T-cell (primary cell): ENCODE data around the gene PADI3. TPM values are rescaled to one million over a fixed set of nuclear protein-coding genes. Genes with fewer than 3 reads are reported as not detected.

Experiments used
- ATAC-seq, 4 experiments: fragments of 200-7000 bp in 3 of 4; fragments of 150-1000 bp in 1 of 4; cut with Tn5 transposase; replicated peaks in 1 of 4; 1 replicate in 3 of 4; 2 replicates in 1 of 4; pipeline ENCODE4 v1.10.0; 2021; ENCODE audit warnings: moderate library complexity in 3 of 4, mild to moderate bottlenecking in 2 of 4, moderate number of reproducible peaks in 1 of 4
- CTCF ChIA-PET, 2 donors: fragments of 300-600 bp; sonication (Branson Sonifier 250); formaldehyde crosslinking; loops; one replicate each; lab custom pipeline; 2022; ENCODE audit warnings: antibody characterized with exemption in 2 of 2; lab: Charles Lee
- POLR2A ChIA-PET, 2 donors: fragments of 300-600 bp; sonication (Branson Sonifier 250); formaldehyde crosslinking; loops; one replicate each; lab custom pipeline; 2022; ENCODE audit warnings: antibody characterized with exemption in 2 of 2; lab: Charles Lee
- DNase-seq, 35 experiments: peaks; one replicate each; pipeline versions ENCODE4 v3.0.0 to v3.0.0-alpha.2; 2013 to 2023
- H3K27ac ChIP-seq: one replicate; pipeline ENCODE4 v1.5.1; 2013; ENCODE audit warnings: low read length
- H3K27me3 ChIP-seq, 2 experiments: replicated peaks in 1 of 2; 1 replicate in 1 of 2; 2 replicates in 1 of 2; pipeline versions ENCODE4 v1.6.1 to v1.7.0; 2013; ENCODE audit warnings: low read length in 1 of 2, mixed read lengths in 1 of 2; ENCODE audit not compliant: control insufficient read depth in 2 of 2, insufficient read depth in 2 of 2; ENCODE audit errors: extremely low read depth in 1 of 2
- H3K36me3 ChIP-seq, 2 donors: 1 replicate in 1 of 2; 2 replicates in 1 of 2; pipeline versions ENCODE4 v1.6.1 to v1.7.0; 2013; ENCODE audit warnings: low read length in 1 of 2; ENCODE audit not compliant: control insufficient read depth in 2 of 2, insufficient read depth in 1 of 2; ENCODE audit errors: extremely low read depth in 1 of 2
- H3K4me1 ChIP-seq, 2 experiments: 1 replicate in 1 of 2; 2 replicates in 1 of 2; pipeline versions ENCODE4 v1.6.1 to v1.7.0; 2013; ENCODE audit warnings: low read length in 2 of 2, mixed read lengths in 1 of 2; ENCODE audit not compliant: insufficient read depth in 2 of 2, control insufficient read depth in 1 of 2; ENCODE audit errors: extremely low read depth in 1 of 2
- H3K4me3 ChIP-seq, 2 donors: 1 replicate in 1 of 2; 2 replicates in 1 of 2; pipeline versions ENCODE4 v1.5.1 to v1.7.0; 2013; ENCODE audit warnings: mild to moderate bottlenecking in 2 of 2, low read length in 1 of 2, moderate library complexity in 1 of 2; ENCODE audit not compliant: control insufficient read depth in 1 of 2; ENCODE audit errors: extremely low read depth in 1 of 2
- H3K9me3 ChIP-seq: 2 replicates; pipeline ENCODE4 v1.7.0; 2013
- H3K27ac Mint-ChIP-seq, 2 donors: one replicate each; pipeline ENCODE4 v1.8.0; 2020 to 2021; ENCODE audit warnings: mild to moderate bottlenecking in 2 of 2, mixed read lengths in 2 of 2
- H3K27me3 Mint-ChIP-seq, 2 donors: one replicate each; pipeline ENCODE4 v1.8.0; 2021 to 2022; ENCODE audit warnings: mixed read lengths in 2 of 2
- H3K36me3 Mint-ChIP-seq: one replicate; pipeline ENCODE4 v1.8.0; 2021; ENCODE audit warnings: mixed read lengths
- H3K4me1 Mint-ChIP-seq, 3 donors: one replicate each; pipeline ENCODE4 v1.8.0; 2020 to 2022; ENCODE audit warnings: mixed read lengths in 3 of 3, mild to moderate bottlenecking in 1 of 3
- H3K4me3 Mint-ChIP-seq, 3 donors: one replicate each; pipeline ENCODE4 v1.8.0; 2020 to 2022; ENCODE audit warnings: mild to moderate bottlenecking in 3 of 3, mixed read lengths in 3 of 3, moderate library complexity in 3 of 3
- H3K9me3 Mint-ChIP-seq, 3 donors: one replicate each; pipeline ENCODE4 v1.8.0; 2020 to 2022; ENCODE audit warnings: mixed read lengths in 3 of 3
- WGBS: methylation state at CpG from one replicate; pipeline ENCODE4 v1.1.5; 2013; ENCODE audit warnings: missing lambda C conversion rate; ENCODE audit not compliant: insufficient coverage; 5-methylcytosine and 5-hydroxymethylcytosine counted together
- total RNA-seq, 35 experiments: library from RNA in 6 of 35; stranded (reverse) in 6 of 35; fragments of 120-200 nt in 1 of 35; gene quantifications; one replicate each; pipeline versions ENCODE4 v1.2.1 to v1.2.4 and lab custom pipeline; 2013 to 2026

The PADI3 gene
- total RNA-seq, 5 donors from 2014 or later (not counting 1 experiment from before 2014, with no cell fraction given), result not detected

- Histone ChIP-seq H3K4me3 (no peak overlapping the region), H3K36me3 (no peaks in the 10 kb centered on the region), H3K27ac (no peak overlapping the region), H3K27me3 (peaks cover 0 to 54% of the 10 kb centered on the region in 2 experiments), H3K4me1 (peaks cover 0 to 2% of the 10 kb centered on the region in 2 experiments), H3K9me3 (no peaks in the 10 kb centered on the region)
- peaks cover 42 to 46% of the 10 kb centered on the region in 2 donors for H3K27me3 Mint-ChIP-seq
- WGBS, result 80% methylated on average over 3 of the region's 8 CpGs
- DNase-seq (no peak), ATAC-seq (no peak)
- H3K27ac Mint-ChIP-seq, result no peak overlapping the region
- no peaks in the 10 kb centered on the region for H3K36me3 Mint-ChIP-seq
- no peak overlapping the region for H3K4me3 Mint-ChIP-seq
- POLR2A ChIA-PET, result interaction anchor here (0.6 to 0.7 kb wide), 2 partner anchors 22 to 289 kb away, joined by 3 to 8 read pairs; no protein-coding TSS in a partner anchor
- no peaks in the 10 kb centered on the region for H3K9me3 Mint-ChIP-seq
- H3K4me1 Mint-ChIP-seq, result peaks cover 4 to 11% (median 7%) of the 10 kb centered on the region in 3 donors
- CTCF ChIA-PET, result no interaction called here
These were observed 60.6 kb downstream of the PADI3 start for GRCh38 chr1:17309426-17310067.

GRCh38 chr1:17310068-17310640 is 61.3 kb downstream of the PADI3 start:
- CTCF ChIA-PET, result no interaction called here
- H3K36me3 ChIP-seq, result no peaks in the 10 kb centered on the region
- Mint-ChIP-seq H3K27ac (no peak overlapping the region), H3K36me3 (no peaks in the 10 kb centered on the region), H3K27me3 (peaks cover 41 to 46% of the 10 kb centered on the region in 2 donors), H3K4me1 (peaks cover 4 to 11% (median 7%) of the 10 kb centered on the region in 3 donors), H3K9me3 (no peaks in the 10 kb centered on the region), H3K4me3 (no peak overlapping the region)
- H3K9me3 ChIP-seq, result no peaks in the 10 kb centered on the region
- H3K4me3 ChIP-seq, result no peak overlapping the region
- ATAC-seq (no peak), DNase-seq (no peak)
- peaks cover 0 to 2% of the 10 kb centered on the region in 2 experiments for H3K4me1 ChIP-seq
- POLR2A ChIA-PET, result no interaction called here
- WGBS, result 73% methylated on average over 4 of the region's 7 CpGs
- H3K27ac ChIP-seq, result no peak overlapping the region
- H3K27me3 ChIP-seq, result peaks cover 0 to 58% of the 10 kb centered on the region in 2 experiments

GRCh38 chr1:17313530-17314309 is 64.8 kb downstream of the PADI3 start:
- Histone ChIP-seq H3K4me3 (no peak overlapping the region), H3K9me3 (no peaks in the 10 kb centered on the region), H3K27ac (no peak overlapping the region), H3K4me1 (peaks cover 0 to 2% of the 10 kb centered on the region in 2 experiments), H3K27me3 (peaks cover 0 to 39% of the 10 kb centered on the region in 2 experiments), H3K36me3 (no peaks in the 10 kb centered on the region)
- ChIA-PET CTCF (no interaction called here), POLR2A (no interaction called here)
- Mint-ChIP-seq H3K27ac (no peak overlapping the region), H3K4me1 (peaks cover 4 to 11% (median 7%) of the 10 kb centered on the region in 3 donors), H3K36me3 (no peaks in the 10 kb centered on the region), H3K4me3 (no peak overlapping the region), H3K9me3 (no peaks in the 10 kb centered on the region), H3K27me3 (peaks cover 21 to 31% of the 10 kb centered on the region in 2 donors)
- DNase-seq, result no peak
- WGBS, result 80% methylated on average over 7 of the region's 9 CpGs
- no peak for ATAC-seq

GRCh38 chr1:17314491-17314971 is 65.6 kb downstream of the PADI3 start:
- Histone ChIP-seq H3K9me3 (no peaks in the 10 kb centered on the region), H3K27ac (no peak overlapping the region), H3K36me3 (no peaks in the 10 kb centered on the region), H3K4me3 (no peak overlapping the region), H3K27me3 (peaks cover 0 to 41% of the 10 kb centered on the region in 2 experiments), H3K4me1 (peaks cover 0 to 2% of the 10 kb centered on the region in 2 experiments)
- Mint-ChIP-seq H3K4me3 (no peak overlapping the region), H3K9me3 (no peaks in the 10 kb centered on the region), H3K4me1 (peaks cover 4 to 11% (median 7%) of the 10 kb centered on the region in 3 donors), H3K36me3 (no peaks in the 10 kb centered on the region), H3K27ac (no peak overlapping the region), H3K27me3 (peaks cover 15 to 26% of the 10 kb centered on the region in 2 donors)
- DNase-seq (no peak), ATAC-seq (no peak)
- ChIA-PET POLR2A (no interaction called here), CTCF (no interaction called here)
- 64% methylated on average over 4 of the region's 9 CpGs for WGBS

- H3K4me3 Mint-ChIP-seq, result no peak overlapping the region
- H3K4me1 Mint-ChIP-seq, result peaks cover 4 to 11% (median 7%) of the 10 kb centered on the region in 3 donors
- Histone ChIP-seq H3K36me3 (no peaks in the 10 kb centered on the region), H3K27me3 (peaks cover 0 to 31% of the 10 kb centered on the region in 2 experiments), H3K4me1 (peaks cover 0 to 2% of the 10 kb centered on the region in 2 experiments), H3K9me3 (no peaks in the 10 kb centered on the region), H3K27ac (no peak overlapping the region), H3K4me3 (no peak overlapping the region)
- H3K9me3 Mint-ChIP-seq, result no peaks in the 10 kb centered on the region
- H3K27me3 Mint-ChIP-seq, result peaks cover 7 to 16% of the 10 kb centered on the region in 2 donors
- H3K36me3 Mint-ChIP-seq, result no peaks in the 10 kb centered on the region
- ChIA-PET POLR2A (no interaction called here), CTCF (no interaction called here)
- H3K27ac Mint-ChIP-seq, result no peak overlapping the region
- ATAC-seq, result no peak
- no peak for DNase-seq
- 77% methylated on average over 4 of the region's 7 CpGs for WGBS
These were observed 66.7 kb downstream of the PADI3 start for GRCh38 chr1:17315542-17316130.

- H3K27me3 Mint-ChIP-seq, result peaks cover 12 to 16% of the 10 kb centered on the region in 2 donors
- POLR2A ChIA-PET, result no interaction called here
- no peak overlapping the region for H3K27ac Mint-ChIP-seq
- CTCF ChIA-PET, result no interaction called here
- H3K27me3 ChIP-seq, result peaks cover 0 to 24% of the 10 kb centered on the region in 2 experiments
- no peak overlapping the region for H3K4me3 ChIP-seq
- 73% methylated on average over 2 of the region's 9 CpGs for WGBS
- H3K27ac ChIP-seq, result no peak overlapping the region
- H3K9me3 ChIP-seq, result no peaks in the 10 kb centered on the region
- peaks cover 4 to 11% (median 7%) of the 10 kb centered on the region in 3 donors for H3K4me1 Mint-ChIP-seq
- no peaks in the 10 kb centered on the region for H3K36me3 Mint-ChIP-seq
- no peak for ATAC-seq
- peaks cover 0 to 2% of the 10 kb centered on the region in 2 experiments for H3K4me1 ChIP-seq
- no peak for DNase-seq
- H3K4me3 Mint-ChIP-seq, result no peak overlapping the region
- H3K36me3 ChIP-seq, result no peaks in the 10 kb centered on the region
- no peaks in the 10 kb centered on the region for H3K9me3 Mint-ChIP-seq
These were observed 67.8 kb downstream of the PADI3 start for GRCh38 chr1:17316704-17317103.
